HEK293T (cell line): Measurements from ENCODE around the gene ATP2A2.

Experiments used
- CTCF ChIA-PET: fragments of 350-600 bp; formaldehyde crosslinking; extraction: SDS; loops from one replicate; lab custom pipeline; 2021; ENCODE audit warnings: antibody characterized with exemption, inconsistent platforms; lab: Yijun Ruan, JAX
- POLR2A ChIA-PET: fragments of 350-600 bp; formaldehyde crosslinking; extraction: SDS; loops from one replicate; lab custom pipeline; 2020; ENCODE audit warnings: antibody characterized with exemption, inconsistent platforms; lab: Yijun Ruan, JAX
- DNase-seq: peaks from one replicate; pipeline ENCODE4 v3.0.0; 2012; ENCODE audit warnings: mixed read lengths; ENCODE audit errors: extremely low spot score
- ARNT ChIP-seq: fragments of 450-650 bp; IDR thresholded peaks from 2 replicates; pipeline ENCODE4 v1.6.1; 2017; ENCODE audit warnings: mild to moderate bottlenecking
- BHLHE40 ChIP-seq: fragments of 450-650 bp; IDR thresholded peaks from 2 replicates; pipeline ENCODE4 v1.6.1; 2016; ENCODE audit warnings: mild to moderate bottlenecking, moderate library complexity, borderline replicate concordance
- CTBP1 ChIP-seq: fragments of 450-650 bp; IDR thresholded peaks from 2 replicates; pipeline ENCODE4 v1.6.1; 2016; ENCODE audit warnings: borderline replicate concordance
- ELF4 ChIP-seq: fragments of 450-650 bp; IDR thresholded peaks from 2 replicates; pipeline ENCODE4 v1.6.1; 2017; ENCODE audit warnings: antibody characterized with exemption
- FOXA1 ChIP-seq: fragments of 450-650 bp; IDR thresholded peaks from 2 replicates; pipeline ENCODE4 v1.6.1; 2016; ENCODE audit warnings: mild to moderate bottlenecking
- FOXK2 ChIP-seq: fragments of 450-650 bp; IDR thresholded peaks from 2 replicates; pipeline ENCODE4 v1.6.1; 2016; ENCODE audit warnings: mild to moderate bottlenecking
- FOXM1 ChIP-seq: fragments of 450-650 bp; IDR thresholded peaks from 2 replicates; pipeline ENCODE4 v1.6.1; 2017; ENCODE audit warnings: mild to moderate bottlenecking, borderline replicate concordance
- HDGF ChIP-seq: fragments of 450-650 bp; IDR thresholded peaks from 2 replicates; pipeline ENCODE4 v1.6.1; 2017; ENCODE audit warnings: antibody characterized with exemption, borderline replicate concordance
- L3MBTL2 ChIP-seq: fragments of 450-650 bp; conservative IDR thresholded peaks from 2 replicates; pipeline ENCODE4 v1.6.1; 2016; ENCODE audit warnings: mild to moderate bottlenecking
- LEF1 ChIP-seq: fragments of 450-650 bp; IDR thresholded peaks from 2 replicates; pipeline ENCODE4 v1.6.1; 2017; ENCODE audit warnings: mild to moderate bottlenecking, borderline replicate concordance
- NFRKB ChIP-seq: fragments of 450-650 bp; IDR thresholded peaks from 2 replicates; pipeline ENCODE4 v1.6.1; 2016; ENCODE audit warnings: mild to moderate bottlenecking, moderate library complexity
- PKNOX1 ChIP-seq: fragments of 450-650 bp; IDR thresholded peaks from 2 replicates; pipeline ENCODE4 v1.6.1; 2016
- SP1 ChIP-seq: fragments of 450-650 bp; IDR thresholded peaks from 2 replicates; pipeline ENCODE4 v1.6.1; 2017
- SUZ12 ChIP-seq: fragments of 450-650 bp; IDR thresholded peaks from 2 replicates; pipeline ENCODE4 v1.6.1; 2016; ENCODE audit warnings: mild to moderate bottlenecking
- TARDBP ChIP-seq: fragments of 450-650 bp; IDR thresholded peaks from 2 replicates; pipeline ENCODE4 v1.6.1; 2016
- ZNF384 ChIP-seq: fragments of 450-650 bp; IDR thresholded peaks from 2 replicates; pipeline ENCODE4 v1.6.1; 2016

The ATP2A2 gene

GRCh38 chr12:110269622-110270124, 11.4 kb upstream of the ATP2A2 start:
- TF ChIP-seq ZNF384: no peak
- no peak for TF ChIP-seq NFRKB
- no peak for TF ChIP-seq ARNT
- TF ChIP-seq FOXK2: no peak
- TF ChIP-seq L3MBTL2: no peak
- TF ChIP-seq CTBP1: no peak
- TF ChIP-seq ELF4: no peak
- TF ChIP-seq TARDBP: no peak
- TF ChIP-seq BHLHE40: no peak
- TF ChIP-seq PKNOX1: no peak
- TF ChIP-seq FOXM1: no peak
- TF ChIP-seq FOXA1: no peak
- no peak for TF ChIP-seq SP1
- TF ChIP-seq HDGF: no peak
- TF ChIP-seq SUZ12: no peak
- TF ChIP-seq LEF1: no peak
- ChIA-PET POLR2A (interaction anchor here (1.1 to 3.5 kb wide), 2 partner anchors 11 kb away, joined by 3 to 21 read pairs; partner anchors contain the start of gene ATP2A2), CTCF (interaction anchor here (0.6 kb wide), 1 partner anchor 22 kb away, joined by 6 read pairs; no protein-coding TSS in a partner anchor)
- no peak for DNase-seq

GRCh38 chr12:110270125-110270962, 10.7 kb upstream of the ATP2A2 start:
- TF ChIP-seq ARNT (no peak), LEF1 (no peak), PKNOX1 (no peak), CTBP1 (no peak), BHLHE40 (no peak), HDGF (no peak), L3MBTL2 (no peak)
- ChIA-PET CTCF (interaction anchor here (0.6 kb wide), 1 partner anchor 21 kb away, joined by 6 read pairs; no protein-coding TSS in a partner anchor), POLR2A (interaction anchor here (1.1 to 3.5 kb wide), 2 partner anchors 10 to 12 kb away, joined by 3 to 21 read pairs; partner anchors contain the start of gene ATP2A2)
- peak; percentile 45 for DNase-seq

GRCh38 chr12:110271015-110271414, 10.0 kb upstream of the ATP2A2 start:
- CTCF ChIA-PET: no interaction called here
- DNase-seq: no peak
- POLR2A ChIA-PET: interaction anchor here (3.5 kb wide), 1 partner anchor 9 kb away, joined by 21 read pairs; the partner anchor contains the start of gene ATP2A2
- TF ChIP-seq ARNT (no peak), TARDBP (no peak), PKNOX1 (no peak), NFRKB (no peak), BHLHE40 (no peak), ZNF384 (no peak), SP1 (no peak), CTBP1 (no peak), FOXK2 (no peak)

- ChIA-PET POLR2A (interaction anchor here (1.0 kb wide), 1 partner anchor 11 kb away, joined by 4 read pairs; no protein-coding TSS in a partner anchor), CTCF (interaction anchor here (0.8 kb wide), 1 partner anchor 99 kb away, joined by 4 read pairs; no protein-coding TSS in a partner anchor)
- DNase-seq: no peak
- TF ChIP-seq CTBP1 (no peak), TARDBP (no peak), SP1 (no peak), SUZ12 (no peak), BHLHE40 (no peak), ELF4 (no peak), HDGF (no peak), FOXA1 (no peak), LEF1 (no peak), PKNOX1 (no peak)
Observed at GRCh38 chr12:110277530-110278254, 3.4 kb upstream of the ATP2A2 start.

- DNase-seq: no peak
- TF ChIP-seq PKNOX1: no peak
- ChIA-PET CTCF (no interaction called here), POLR2A (interaction anchor here (1.0 kb wide), 1 partner anchor 11 kb away, joined by 4 read pairs; no protein-coding TSS in a partner anchor)
Observed at GRCh38 chr12:110278255-110278536, 2.9 kb upstream of the ATP2A2 start.
